GM12865 (cell line): ENCODE measurements around the gene DENND2D.

Experiments
- DNase-seq: peaks from one replicate; pipeline ENCODE4 v3.0.0; 2010; ENCODE audit warnings: low read depth
- H3K4me3 ChIP-seq: 2 replicates; pipeline ENCODE4 v1.5.1; 2011; ENCODE audit warnings: mild to moderate bottlenecking, low read depth, low read length, control low read depth
- TF ChIP-seq, protein P1 (sequence below): IDR thresholded peaks from 2 replicates; pipeline ENCODE4 v1.5.1; 2011; ENCODE audit warnings: low read length, control low read depth, low read depth, inconsistent platforms; ENCODE audit not compliant: insufficient read depth; ENCODE audit errors: missing control alignments

Gene DENND2D

DNA sequence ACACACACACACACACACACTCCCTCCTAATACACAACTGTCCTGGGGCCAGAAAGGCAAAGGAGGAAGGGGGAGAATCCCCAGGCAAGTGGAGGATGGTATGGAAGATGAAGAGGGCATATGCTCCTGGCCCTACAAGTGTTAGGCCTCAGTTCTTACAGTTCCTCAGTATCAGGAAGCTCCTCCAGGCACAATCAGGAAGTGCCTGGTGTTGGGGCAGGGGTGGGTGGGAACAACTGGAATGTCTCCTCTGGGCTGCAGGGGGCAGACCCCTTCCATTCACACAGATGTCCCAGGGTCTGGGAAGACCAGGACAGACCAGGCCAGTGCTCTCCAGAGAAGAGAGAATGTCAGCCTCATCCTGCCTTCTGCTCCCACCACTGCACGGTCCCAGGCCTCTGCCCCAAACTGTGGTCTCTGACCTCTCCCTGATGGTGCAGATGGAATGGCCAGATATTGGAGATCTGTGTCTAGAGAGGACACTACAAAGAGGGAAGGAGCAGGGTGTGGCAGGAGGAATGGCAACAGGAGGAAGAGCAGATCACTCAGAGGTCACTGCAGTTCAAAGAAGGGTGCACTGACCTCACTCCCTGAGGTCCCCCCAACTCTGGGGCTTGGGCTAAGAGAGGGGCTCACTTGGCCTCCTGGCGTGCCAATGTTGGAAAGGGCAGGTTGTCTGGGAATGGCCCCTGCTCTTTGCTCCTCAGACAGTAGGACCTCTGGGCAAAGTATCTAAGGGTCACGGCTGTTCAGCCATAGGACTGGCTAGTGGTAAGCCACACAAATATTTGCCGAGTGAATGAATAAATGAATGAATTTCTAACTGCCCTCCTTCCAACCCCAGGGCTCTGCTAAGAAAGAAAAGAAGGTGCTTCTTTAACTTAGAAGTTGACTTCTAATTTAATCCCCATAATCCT lies 2.5 kb upstream of the DENND2D start:
- TF ChIP-seq, protein P1, sequence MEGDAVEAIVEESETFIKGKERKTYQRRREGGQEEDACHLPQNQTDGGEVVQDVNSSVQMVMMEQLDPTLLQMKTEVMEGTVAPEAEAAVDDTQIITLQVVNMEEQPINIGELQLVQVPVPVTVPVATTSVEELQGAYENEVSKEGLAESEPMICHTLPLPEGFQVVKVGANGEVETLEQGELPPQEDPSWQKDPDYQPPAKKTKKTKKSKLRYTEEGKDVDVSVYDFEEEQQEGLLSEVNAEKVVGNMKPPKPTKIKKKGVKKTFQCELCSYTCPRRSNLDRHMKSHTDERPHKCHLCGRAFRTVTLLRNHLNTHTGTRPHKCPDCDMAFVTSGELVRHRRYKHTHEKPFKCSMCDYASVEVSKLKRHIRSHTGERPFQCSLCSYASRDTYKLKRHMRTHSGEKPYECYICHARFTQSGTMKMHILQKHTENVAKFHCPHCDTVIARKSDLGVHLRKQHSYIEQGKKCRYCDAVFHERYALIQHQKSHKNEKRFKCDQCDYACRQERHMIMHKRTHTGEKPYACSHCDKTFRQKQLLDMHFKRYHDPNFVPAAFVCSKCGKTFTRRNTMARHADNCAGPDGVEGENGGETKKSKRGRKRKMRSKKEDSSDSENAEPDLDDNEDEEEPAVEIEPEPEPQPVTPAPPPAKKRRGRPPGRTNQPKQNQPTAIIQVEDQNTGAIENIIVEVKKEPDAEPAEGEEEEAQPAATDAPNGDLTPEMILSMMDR, result peak; percentile 15
- peak overlapping the region; percentile 74 for H3K4me3 ChIP-seq
- peak; percentile 68 for DNase-seq

DNA sequence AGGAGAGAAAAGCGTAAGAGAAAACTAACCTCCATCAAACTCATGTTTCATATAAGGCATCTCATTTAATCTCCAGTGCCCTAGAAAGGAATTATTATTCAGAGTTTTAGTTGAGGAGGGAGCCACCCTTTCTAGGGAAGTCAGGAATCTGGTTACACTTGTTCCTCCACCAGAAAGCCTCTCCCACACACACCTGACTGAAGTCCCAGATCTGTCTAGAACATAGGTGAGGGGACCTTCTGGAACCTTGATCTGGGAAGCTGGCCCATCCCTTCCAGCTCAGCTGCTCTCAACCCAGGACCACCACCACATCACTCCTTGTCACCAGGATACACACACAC lies 1.9 kb upstream of the DENND2D start:
- DNase-seq, result no peak
- H3K4me3 ChIP-seq, result peak overlapping the region; percentile 74
- TF ChIP-seq, protein P1, result no peak

DNA sequence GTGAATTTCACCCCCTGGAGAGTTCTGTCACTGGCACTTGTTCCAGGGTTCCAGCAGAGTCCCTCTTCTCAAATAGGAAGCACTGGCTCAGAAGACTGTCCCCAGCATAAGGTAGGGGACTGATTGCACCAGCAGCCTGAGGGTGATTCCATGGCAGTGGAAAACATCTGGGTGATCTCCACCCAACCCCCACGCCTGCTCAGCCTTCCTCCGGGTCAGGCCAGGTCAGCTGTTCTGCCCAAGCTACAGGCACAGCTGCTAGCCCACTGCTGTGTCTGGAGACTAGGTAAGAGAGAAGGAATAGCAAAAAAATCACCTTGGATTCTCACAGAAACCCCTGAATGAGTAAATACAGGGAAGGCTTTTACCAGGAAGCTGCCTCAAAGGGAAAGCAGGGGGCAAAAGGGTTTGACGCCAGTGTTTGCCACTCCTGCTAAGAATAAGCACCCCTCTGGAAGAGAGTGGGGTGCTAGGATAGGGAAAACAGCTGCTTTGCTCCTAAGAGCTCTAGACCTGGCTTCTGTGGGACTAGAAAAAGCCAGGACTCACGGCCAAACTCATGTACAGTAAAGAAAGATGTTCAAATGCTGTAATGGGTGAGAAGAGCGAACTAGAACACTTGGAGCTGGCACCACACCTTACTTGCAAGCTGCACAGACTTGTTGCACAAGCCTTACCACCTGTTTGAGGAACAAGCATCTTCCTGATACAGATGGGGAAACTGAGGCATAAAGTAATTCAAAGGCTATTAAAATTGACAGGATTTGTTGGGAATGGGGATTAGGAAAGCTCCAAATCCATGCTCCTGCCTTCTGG lies 1.0 kb upstream of the DENND2D start:
- peak; percentile 67 for DNase-seq
- TF ChIP-seq, protein P1, result no peak
- peak overlapping the region; percentile 74 for H3K4me3 ChIP-seq

DNA sequence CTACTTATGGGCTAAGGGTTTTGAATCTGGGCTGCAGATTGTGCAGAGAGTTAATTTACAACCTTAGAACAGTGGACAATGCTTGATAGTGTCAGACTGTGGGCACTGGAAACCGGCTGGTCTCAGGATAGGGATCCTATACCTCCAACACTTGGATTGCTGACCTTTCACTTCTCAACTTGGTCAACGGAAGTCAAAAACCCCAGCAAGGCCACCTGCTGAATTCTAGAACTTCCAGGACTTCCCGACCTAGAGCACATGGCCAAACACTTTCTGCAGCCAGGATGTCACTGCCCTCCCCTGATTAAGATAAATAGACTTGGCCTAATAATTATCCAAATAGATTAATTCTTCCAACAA lies 336 bp upstream of the DENND2D start:
- peak overlapping the region; percentile 74 for H3K4me3 ChIP-seq
- no peak for DNase-seq
- TF ChIP-seq, protein P1, result no peak

DNA sequence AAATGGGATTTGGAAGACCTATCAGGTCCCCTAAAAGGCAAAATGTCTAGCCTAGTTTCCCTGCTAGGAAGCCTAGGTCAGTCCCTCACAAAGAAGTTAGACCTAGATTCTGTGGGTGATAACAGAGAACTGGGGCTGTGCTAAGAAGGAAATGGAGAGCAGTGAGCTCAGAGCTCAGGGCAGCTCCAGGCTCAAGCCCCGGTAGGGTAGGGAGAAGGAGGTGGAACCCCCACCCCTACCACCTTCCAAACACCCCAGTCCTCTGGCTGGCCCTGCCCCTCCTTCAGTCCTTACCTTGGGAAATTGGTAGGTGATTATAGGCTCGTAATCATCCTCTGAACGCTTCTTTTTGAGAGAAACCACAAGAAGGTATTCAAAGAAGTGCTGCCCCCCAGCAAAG lies 1.1 kb downstream of the DENND2D start:
- DNase-seq, result peak; percentile 52
- peak overlapping the region; percentile 74 for H3K4me3 ChIP-seq
- TF ChIP-seq, protein P1, result no peak

DNA sequence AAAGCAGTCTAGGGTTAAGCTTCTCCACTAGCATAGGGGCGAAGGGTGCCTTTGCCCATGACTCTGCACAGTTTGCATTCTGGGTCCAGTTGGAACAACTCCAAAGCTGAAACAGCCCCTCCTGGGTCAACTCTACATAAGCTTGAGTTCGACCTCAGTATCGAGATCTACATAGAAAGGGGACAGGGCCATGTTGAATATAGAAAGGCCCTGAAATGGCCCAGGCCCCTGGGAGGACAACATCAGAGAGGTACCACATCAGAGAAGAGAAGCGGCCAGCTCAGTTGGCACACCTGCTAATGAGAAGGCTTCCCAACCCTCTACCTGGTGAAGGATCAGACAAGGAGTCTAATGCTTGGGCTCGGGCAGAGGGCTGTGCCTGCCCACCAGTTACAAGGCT lies 1.6 kb downstream of the DENND2D start:
- TF ChIP-seq, protein P1, result no peak
- peak; percentile 33 for DNase-seq
- peak overlapping the region; percentile 74 for H3K4me3 ChIP-seq
